ENCODE results near the gene CHST10.

DNA sequence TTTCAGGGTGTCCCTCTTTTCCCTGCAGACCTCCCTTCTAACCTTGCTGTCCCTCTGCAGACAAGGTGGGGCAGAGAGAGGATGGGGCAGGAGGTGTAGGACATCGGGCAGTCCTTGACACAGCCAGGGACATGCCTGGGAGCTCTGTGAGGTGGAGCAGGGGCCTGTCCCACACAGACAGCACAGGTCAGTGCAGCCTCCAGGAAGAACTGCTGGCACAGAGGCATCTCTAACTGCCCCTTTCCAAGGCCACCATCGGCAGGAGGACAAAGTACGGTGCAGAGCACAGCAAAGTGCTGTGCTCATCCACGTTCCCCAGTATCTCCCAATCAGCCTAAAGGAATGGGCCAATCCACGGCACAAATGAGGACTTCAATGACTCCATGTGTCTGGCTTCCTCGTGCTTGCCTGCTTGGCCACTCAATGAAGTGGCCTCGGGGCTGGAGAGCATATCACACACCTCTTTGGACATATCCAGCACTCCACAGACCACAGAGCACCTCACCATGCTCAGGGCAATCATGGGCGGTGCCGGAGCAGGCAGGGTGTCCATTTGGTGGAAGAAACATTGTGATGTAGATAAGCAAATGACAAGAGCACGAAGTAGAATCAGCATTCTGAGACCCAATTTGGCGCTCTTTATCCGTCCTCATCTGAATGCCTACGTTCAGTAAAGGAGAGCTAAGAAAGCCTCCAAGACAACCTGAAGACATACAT is 11.9 kb downstream of the CHST10 start:
- TF ChIP-seq, protein P1, sequence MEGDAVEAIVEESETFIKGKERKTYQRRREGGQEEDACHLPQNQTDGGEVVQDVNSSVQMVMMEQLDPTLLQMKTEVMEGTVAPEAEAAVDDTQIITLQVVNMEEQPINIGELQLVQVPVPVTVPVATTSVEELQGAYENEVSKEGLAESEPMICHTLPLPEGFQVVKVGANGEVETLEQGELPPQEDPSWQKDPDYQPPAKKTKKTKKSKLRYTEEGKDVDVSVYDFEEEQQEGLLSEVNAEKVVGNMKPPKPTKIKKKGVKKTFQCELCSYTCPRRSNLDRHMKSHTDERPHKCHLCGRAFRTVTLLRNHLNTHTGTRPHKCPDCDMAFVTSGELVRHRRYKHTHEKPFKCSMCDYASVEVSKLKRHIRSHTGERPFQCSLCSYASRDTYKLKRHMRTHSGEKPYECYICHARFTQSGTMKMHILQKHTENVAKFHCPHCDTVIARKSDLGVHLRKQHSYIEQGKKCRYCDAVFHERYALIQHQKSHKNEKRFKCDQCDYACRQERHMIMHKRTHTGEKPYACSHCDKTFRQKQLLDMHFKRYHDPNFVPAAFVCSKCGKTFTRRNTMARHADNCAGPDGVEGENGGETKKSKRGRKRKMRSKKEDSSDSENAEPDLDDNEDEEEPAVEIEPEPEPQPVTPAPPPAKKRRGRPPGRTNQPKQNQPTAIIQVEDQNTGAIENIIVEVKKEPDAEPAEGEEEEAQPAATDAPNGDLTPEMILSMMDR (IDR thresholded peaks at IDR 0.05; ENCODE audit: extremely low read depth in 1 of 2, insufficient read depth in 1 of 2, low read depth in 1 of 2, low read length in 2 of 2), result no peak
- no peak for TF ChIP-seq EZH2 (IDR thresholded peaks at IDR 0.05; ENCODE audit: borderline replicate concordance, low read depth, low read length, severe bottlenecking)
- TF ChIP-seq, protein P2, sequence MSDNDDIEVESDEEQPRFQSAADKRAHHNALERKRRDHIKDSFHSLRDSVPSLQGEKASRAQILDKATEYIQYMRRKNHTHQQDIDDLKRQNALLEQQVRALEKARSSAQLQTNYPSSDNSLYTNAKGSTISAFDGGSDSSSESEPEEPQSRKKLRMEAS (IDR thresholded peaks at IDR 0.05; ENCODE audit: insufficient read depth, insufficient read length), result no peak
- TF ChIP-seq POLR2A (IDR thresholded peaks at IDR 0.05; ENCODE audit: low read depth, low read length), result no peak

Measured in endothelial cell of umbilical vein (primary cell).